ENCODE data around the gene NECTIN2. TPM values are rescaled to one million over a fixed set of nuclear protein-coding genes. Genes with fewer than 3 reads are reported as not detected.

The NECTIN2 gene
- total and polyA plus RNA-seq, 8 donors: 66.9 to 145 (median 81.7) TPM

GRCh38 chr19:44816301-44816700 is 29.8 kb upstream of the NECTIN2 start:
- no peak for TF ChIP-seq CTCF (IDR thresholded peaks at IDR 0.05)
- no peak for DNase-seq
- ATAC-seq: no peak
- Histone ChIP-seq H3K36me3 (peaks cover 0 to 26% of the 10 kb centered on the region in 2 donors), H3K4me3 (no peak overlapping the region), H3K9me3 (no peaks in the 10 kb centered on the region), H3K27ac (no peak overlapping the region), H3K4me1 (no peaks in the 10 kb centered on the region), H3K27me3 (no peaks in the 10 kb centered on the region)
- intact Hi-C loops (cut with DNase I): no loop called here

GRCh38 chr19:44817725-44818465 is 28.2 kb upstream of the NECTIN2 start:
- peaks cover 0 to 25% of the 10 kb centered on the region in 2 donors for H3K36me3 ChIP-seq
- no peak overlapping the region for H3K27ac ChIP-seq
- intact Hi-C loops (cut with DNase I): no loop called here
- no peak for TF ChIP-seq CTCF (IDR thresholded peaks at IDR 0.05)
- H3K27me3 ChIP-seq: no peaks in the 10 kb centered on the region
- no peaks in the 10 kb centered on the region for H3K4me1 ChIP-seq
- DNase-seq (no peak), ATAC-seq (no peak)
- no peak overlapping the region for H3K4me3 ChIP-seq
- H3K9me3 ChIP-seq: no peaks in the 10 kb centered on the region

GRCh38 chr19:44818466-44819031 is 27.5 kb upstream of the NECTIN2 start:
- Histone ChIP-seq H3K4me3 (no peak overlapping the region), H3K36me3 (peaks cover 0 to 19% of the 10 kb centered on the region in 2 donors), H3K27me3 (no peaks in the 10 kb centered on the region), H3K27ac (no peak overlapping the region), H3K4me1 (no peaks in the 10 kb centered on the region), H3K9me3 (no peaks in the 10 kb centered on the region)
- TF ChIP-seq CTCF (IDR thresholded peaks at IDR 0.05): no peak
- DNase-seq (no peak), ATAC-seq (no peak)
- intact Hi-C loops (cut with DNase I): no loop called here

GRCh38 chr19:44819246-44819832 is 26.8 kb upstream of the NECTIN2 start:
- no peaks in the 10 kb centered on the region for H3K27me3 ChIP-seq
- DNase-seq: no peak
- no peak for TF ChIP-seq CTCF (IDR thresholded peaks at IDR 0.05)
- no peaks in the 10 kb centered on the region for H3K9me3 ChIP-seq
- H3K4me3 ChIP-seq: no peak overlapping the region
- no peaks in the 10 kb centered on the region for H3K4me1 ChIP-seq
- no peak for ATAC-seq
- no peak overlapping the region for H3K27ac ChIP-seq
- intact Hi-C loops (cut with DNase I): no loop called here
- peaks cover 0 to 11% of the 10 kb centered on the region in 2 donors for H3K36me3 ChIP-seq
